DND-41 (cell line): ENCODE data around the gene ZNF76.

ENCODE experiments used
- ATAC-seq: fragments of 200-7000 bp; cut with Tn5 transposase; 3 replicates; pipeline ENCODE4 v1.9.1; 2021; ENCODE audit warnings: low read depth; ENCODE audit not compliant: insufficient read depth
- DNase-seq: peaks from one replicate; pipeline ENCODE4 v3.0.0-alpha.2; 2020
- H2AFZ ChIP-seq: 2 replicates; pipeline ENCODE4 v1.6.0; 2012; ENCODE audit warnings: low read depth, low read length
- H3K27ac ChIP-seq: 2 replicates; pipeline ENCODE4 v1.5.1; 2012; ENCODE audit warnings: low read length, inconsistent platforms
- H3K27me3 ChIP-seq: fragments of 200-600 bp; sonication (generic); 2 replicates; pipeline ENCODE4 v1.6.0; 2012; ENCODE audit warnings: low read length, mild to moderate bottlenecking, inconsistent platforms; ENCODE audit not compliant: insufficient read depth, poor library complexity
- H3K36me3 ChIP-seq: 2 replicates; pipeline ENCODE4 v1.5.1; 2012; ENCODE audit warnings: low read length, inconsistent platforms; ENCODE audit not compliant: insufficient read depth
- H3K4me1 ChIP-seq: 2 replicates; pipeline ENCODE4 v1.5.1; 2012; ENCODE audit warnings: mild to moderate bottlenecking, low read length; ENCODE audit not compliant: insufficient read depth
- H3K4me2 ChIP-seq: 2 replicates; pipeline ENCODE4 v1.6.0; 2012; ENCODE audit warnings: mild to moderate bottlenecking, moderate library complexity, low read length, inconsistent platforms; ENCODE audit not compliant: insufficient read depth
- H3K4me3 ChIP-seq, 2 experiments: fragments of 200-600 bp in 1 of 2; shearing (Covaris generic) in 1 of 2; 2 replicates each; pipeline ENCODE4 v1.5.1; 2012 to 2016; ENCODE audit warnings: inconsistent platforms in 2 of 2, low read length in 2 of 2, mild to moderate bottlenecking in 2 of 2, low read depth in 1 of 2, moderate library complexity in 1 of 2
- H3K79me2 ChIP-seq: 2 replicates; pipeline ENCODE4 v1.6.0; 2012; ENCODE audit warnings: low read length, inconsistent platforms; ENCODE audit not compliant: insufficient read depth
- H3K9ac ChIP-seq: 2 replicates; pipeline ENCODE4 v1.6.0; 2012; ENCODE audit warnings: low read depth, mild to moderate bottlenecking, inconsistent platforms, low read length, moderate library complexity
- H3K9me3 ChIP-seq: 2 replicates; pipeline ENCODE4 v1.5.1; 2012; ENCODE audit warnings: low read length, moderate library complexity, mild to moderate bottlenecking, inconsistent platforms; ENCODE audit not compliant: insufficient read depth, severe bottlenecking
- H4K20me1 ChIP-seq: 2 replicates; pipeline ENCODE4 v1.6.0; 2012; ENCODE audit warnings: low read length; ENCODE audit not compliant: insufficient read depth
- EZH2 ChIP-seq: IDR thresholded peaks from 3 replicates; pipeline ENCODE4 v1.6.1; 2012; ENCODE audit warnings: borderline replicate concordance, low read depth, mild to moderate bottlenecking, moderate library complexity, low read length, inconsistent platforms; ENCODE audit not compliant: severe bottlenecking
- TF ChIP-seq, protein P1 (sequence below): IDR thresholded peaks from 2 replicates; pipeline ENCODE4 v1.5.1; 2012; ENCODE audit warnings: borderline replicate concordance, low read length, moderate library complexity, mild to moderate bottlenecking; ENCODE audit not compliant: poor library complexity, severe bottlenecking; ENCODE audit errors: extremely low read depth

Gene ZNF76

GRCh38 chr6:35342258-35343091, 82.9 kb downstream of the ZNF76 start, which contains the start of gene PPARD:
Gene PPARD (plus strand): TSS chr6:35342558. CDS start chr6:35411088, 68,530 bp downstream.
- DNase-seq (peak; percentile 96), ATAC-seq (peak; percentile 98)
- TF ChIP-seq, protein P1, sequence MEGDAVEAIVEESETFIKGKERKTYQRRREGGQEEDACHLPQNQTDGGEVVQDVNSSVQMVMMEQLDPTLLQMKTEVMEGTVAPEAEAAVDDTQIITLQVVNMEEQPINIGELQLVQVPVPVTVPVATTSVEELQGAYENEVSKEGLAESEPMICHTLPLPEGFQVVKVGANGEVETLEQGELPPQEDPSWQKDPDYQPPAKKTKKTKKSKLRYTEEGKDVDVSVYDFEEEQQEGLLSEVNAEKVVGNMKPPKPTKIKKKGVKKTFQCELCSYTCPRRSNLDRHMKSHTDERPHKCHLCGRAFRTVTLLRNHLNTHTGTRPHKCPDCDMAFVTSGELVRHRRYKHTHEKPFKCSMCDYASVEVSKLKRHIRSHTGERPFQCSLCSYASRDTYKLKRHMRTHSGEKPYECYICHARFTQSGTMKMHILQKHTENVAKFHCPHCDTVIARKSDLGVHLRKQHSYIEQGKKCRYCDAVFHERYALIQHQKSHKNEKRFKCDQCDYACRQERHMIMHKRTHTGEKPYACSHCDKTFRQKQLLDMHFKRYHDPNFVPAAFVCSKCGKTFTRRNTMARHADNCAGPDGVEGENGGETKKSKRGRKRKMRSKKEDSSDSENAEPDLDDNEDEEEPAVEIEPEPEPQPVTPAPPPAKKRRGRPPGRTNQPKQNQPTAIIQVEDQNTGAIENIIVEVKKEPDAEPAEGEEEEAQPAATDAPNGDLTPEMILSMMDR: peak; percentile 98
- TF ChIP-seq EZH2: no peak
- Histone ChIP-seq H3K9me3 (no peaks in the 10 kb centered on the region), H3K27me3 (no peaks in the 10 kb centered on the region), H3K36me3 (peaks cover 3% of the 10 kb centered on the region; the same call in 1 of the 2 replicates), H3K27ac (peak within 1 kb of the TSS; percentile 46), H4K20me1 (peaks cover 13% of the 10 kb centered on the region; the same call in 1 of the 2 replicates), H3K4me3 (peak within 1 kb of the TSS; percentile 38 to 75; a peak in 3 of 4 replicates), H2AFZ (peak within 1 kb of the TSS; percentile 82), H3K4me1 (peaks cover 20% of the 10 kb centered on the region), H3K79me2 (peaks cover 14% of the 10 kb centered on the region), H3K9ac (peak within 1 kb of the TSS; percentile 69), H3K4me2 (peak within 1 kb of the TSS; percentile 80)

DNA sequence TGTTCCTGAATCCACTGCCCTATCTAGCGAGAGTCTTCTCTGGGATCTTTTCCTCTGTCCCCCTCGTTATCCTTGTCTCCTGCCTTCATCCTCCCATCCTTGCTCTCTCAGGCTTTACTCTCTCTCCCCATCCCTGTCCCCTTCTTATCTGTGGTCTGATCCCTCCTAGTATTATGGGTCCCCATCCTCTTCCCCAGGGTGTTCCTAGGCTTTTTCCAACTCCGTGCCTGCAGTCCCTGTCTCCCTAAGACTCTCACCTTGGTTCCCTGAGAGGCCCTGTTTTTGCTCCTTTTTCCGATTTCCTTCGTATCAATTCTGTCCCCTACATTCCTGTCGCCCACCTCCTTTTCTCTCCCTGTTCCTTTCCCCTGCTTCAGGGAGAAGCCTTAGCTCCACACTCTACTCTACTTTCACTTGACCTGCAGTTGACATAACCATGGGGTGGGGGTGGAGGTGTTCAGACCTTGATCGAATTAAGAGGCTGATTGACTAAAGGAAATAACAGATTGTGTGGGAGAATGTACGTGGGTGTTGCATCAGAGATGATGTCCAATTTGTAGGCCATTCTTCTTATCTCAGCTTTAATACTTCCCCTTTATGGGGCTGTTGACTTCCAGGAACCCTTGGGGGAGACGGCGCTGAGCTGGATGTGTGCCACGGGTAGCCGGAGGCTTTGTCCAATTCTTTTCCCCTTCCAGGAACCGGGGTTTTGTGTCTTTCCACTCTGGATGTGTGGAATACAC, 83.7 kb downstream of the ZNF76 start:
- H4K20me1 ChIP-seq: peaks cover 13% of the 10 kb centered on the region; the same call in 1 of the 2 replicates
- peaks cover 3% of the 10 kb centered on the region; the same call in 1 of the 2 replicates for H3K36me3 ChIP-seq
- peaks cover 20% of the 10 kb centered on the region for H3K4me1 ChIP-seq
- TF ChIP-seq, protein P1: no peak
- peaks cover 14% of the 10 kb centered on the region for H3K79me2 ChIP-seq
- peak overlapping the region; percentile 69 for H3K9ac ChIP-seq
- H3K4me3 ChIP-seq: peak overlapping the region; percentile 38 to 75; a peak in 3 of 4 replicates
- peak overlapping the region; percentile 46 for H3K27ac ChIP-seq
- H3K9me3 ChIP-seq: no peaks in the 10 kb centered on the region
- no peaks in the 10 kb centered on the region for H3K27me3 ChIP-seq
- H2AFZ ChIP-seq: peak overlapping the region; percentile 82
- ATAC-seq (no peak), DNase-seq (no peak)
- H3K4me2 ChIP-seq: peak overlapping the region; percentile 80

GRCh38 chr6:35343835-35344550, 84.5 kb downstream of the ZNF76 start:
- Histone ChIP-seq H3K4me1 (peaks cover 20% of the 10 kb centered on the region), H3K4me2 (peak overlapping the region; percentile 80), H3K79me2 (peaks cover 14% of the 10 kb centered on the region), H3K4me3 (peak overlapping the region in 1 of 2 experiments; percentile 75; a peak in 2 of 4 replicates), H4K20me1 (peaks cover 13% of the 10 kb centered on the region; the same call in 1 of the 2 replicates), H3K36me3 (peaks cover 3% of the 10 kb centered on the region; the same call in 1 of the 2 replicates), H2AFZ (no peak overlapping the region), H3K27me3 (no peaks in the 10 kb centered on the region), H3K27ac (no peak overlapping the region), H3K9ac (peak overlapping the region; percentile 69; the same call in 1 of the 2 replicates), H3K9me3 (no peaks in the 10 kb centered on the region)
- TF ChIP-seq EZH2: no peak
- TF ChIP-seq, protein P1: no peak
- no peak for ATAC-seq
- no peak for DNase-seq
